GM23338 (cell line): ENCODE data around the gene DENND4A. TPM values are rescaled to one million over a fixed set of nuclear protein-coding genes. Genes with fewer than 3 reads are reported as not detected.
A peak's percentile ranks its signal among the peaks of the same experiment; 100 is the strongest.

Source experiments
- ATAC-seq: fragments of 200-7000 bp; cut with Tn5 transposase; 3 replicates; pipeline ENCODE4 v1.9.1; 2020
- DNase-seq: peaks from one replicate; pipeline ENCODE4 v3.0.0-alpha.2; 2015; ENCODE audit warnings: low spot score
- H2AFZ ChIP-seq: fragments of 200-600 bp; sonication (generic); 2 replicates; pipeline ENCODE4 v1.8.0; 2016; ENCODE audit warnings: antibody characterized with exemption, mild to moderate bottlenecking, moderate library complexity
- H3F3A ChIP-seq: fragments of 200-600 bp; sonication (generic); replicated peaks from 2 replicates; pipeline ENCODE4 v1.8.0; 2017; ENCODE audit warnings: antibody characterized with exemption, mixed run types, low read depth
- H3K27ac ChIP-seq: fragments of 200-600 bp; sonication (generic); 2 replicates; pipeline ENCODE4 v1.6.1; 2016; ENCODE audit warnings: low read depth
- H3K27me3 ChIP-seq: fragments of 200-600 bp; sonication (generic); 2 replicates; pipeline ENCODE4 v1.8.0; 2016; ENCODE audit warnings: mild to moderate bottlenecking, mixed run types, moderate library complexity; ENCODE audit not compliant: insufficient read depth
- H3K36me3 ChIP-seq: fragments of 200-600 bp; sonication (generic); 2 replicates; pipeline ENCODE4 v1.8.0; 2016; ENCODE audit warnings: mild to moderate bottlenecking; ENCODE audit not compliant: insufficient read depth
- H3K4me1 ChIP-seq: fragments of 200-600 bp; sonication (generic); 2 replicates; pipeline ENCODE4 v1.8.0; 2016; ENCODE audit warnings: mild to moderate bottlenecking, moderate library complexity; ENCODE audit not compliant: insufficient read depth
- H3K4me2 ChIP-seq: fragments of 200-600 bp; sonication (generic); 2 replicates; pipeline ENCODE4 v1.7.1; 2017; ENCODE audit warnings: mixed run types
- H3K4me3 ChIP-seq: fragments of 200-600 bp; sonication (generic); 2 replicates; pipeline ENCODE4 v1.6.1; 2016; ENCODE audit warnings: mixed run types
- H3K79me2 ChIP-seq: fragments of 200-600 bp; sonication (generic); replicated peaks from 2 replicates; pipeline ENCODE4 v1.8.0; 2017; ENCODE audit warnings: mild to moderate bottlenecking; ENCODE audit not compliant: insufficient read depth
- H3K9me2 ChIP-seq: fragments of 200-600 bp; sonication (generic); 2 replicates; pipeline ENCODE4 v1.8.0; 2017; ENCODE audit not compliant: insufficient read depth
- H4K20me1 ChIP-seq: fragments of 200-600 bp; sonication (generic); replicated peaks from 2 replicates; pipeline ENCODE4 v1.8.0; 2017; ENCODE audit warnings: mild to moderate bottlenecking; ENCODE audit not compliant: insufficient read depth
- H3K27ac Mint-ChIP-seq: 2 replicates; pipeline ENCODE4 v1.8.0; 2020; ENCODE audit warnings: inconsistent platforms, mild to moderate bottlenecking, moderate library complexity, mixed read lengths
- H3K27me3 Mint-ChIP-seq: 3 replicates; pipeline ENCODE4 v1.8.0; 2022; ENCODE audit warnings: low read depth, mild to moderate bottlenecking, moderate library complexity, mixed read lengths, inconsistent platforms; ENCODE audit not compliant: insufficient read depth, poor library complexity
- H3K36me3 Mint-ChIP-seq: 3 replicates; pipeline ENCODE4 v1.8.0; 2021; ENCODE audit warnings: low read depth, mild to moderate bottlenecking, inconsistent platforms, moderate library complexity, mixed read lengths
- H3K4me1 Mint-ChIP-seq: 3 replicates; pipeline ENCODE4 v1.8.0; 2020; ENCODE audit warnings: mild to moderate bottlenecking, inconsistent platforms, mixed read lengths
- H3K4me3 Mint-ChIP-seq: 3 replicates; pipeline ENCODE4 v1.8.0; 2021; ENCODE audit warnings: moderate library complexity, mild to moderate bottlenecking, inconsistent platforms, mixed read lengths
- H3K9me3 Mint-ChIP-seq: 3 replicates; pipeline ENCODE4 v1.8.0; 2020; ENCODE audit warnings: moderate library complexity, mild to moderate bottlenecking, inconsistent platforms, mixed read lengths
- CREB1 ChIP-seq: fragments of 250-450 bp; sonication (Bioruptor Pico); IDR thresholded peaks from 2 replicates; pipeline ENCODE4 v1.5.0; 2020; ENCODE audit warnings: low read depth, mild to moderate bottlenecking, moderate library complexity
- CTCF ChIP-seq, 2 experiments: fragments of 200-600 bp in 1 of 2; sonication (generic) in 1 of 2; conservative IDR thresholded peaks; 2 replicates each; pipeline versions ENCODE4 v1.5.1 to v1.6.1; 2016 to 2017; ENCODE audit warnings: antibody characterized with exemption in 2 of 2, low read depth in 2 of 2, mild to moderate bottlenecking in 2 of 2, moderate library complexity in 1 of 2
- EZH2 ChIP-seq: fragments of 200-600 bp; sonication (generic); IDR thresholded peaks from one replicate; pipeline ENCODE4 v1.8.0; 2017; ENCODE audit warnings: antibody characterized with exemption, mild to moderate bottlenecking, low read depth; ENCODE audit not compliant: unreplicated experiment
- EZH2phosphoT487 ChIP-seq: fragments of 200-600 bp; sonication (generic); IDR thresholded peaks from one replicate; pipeline ENCODE4 v1.8.1; 2018; ENCODE audit warnings: antibody characterized with exemption; ENCODE audit not compliant: unreplicated experiment
- JUNB ChIP-seq: IDR thresholded peaks from one replicate; pipeline ENCODE4 v1.6.1; 2016; ENCODE audit warnings: antibody characterized with exemption; ENCODE audit not compliant: unreplicated experiment
- NANOG ChIP-seq: IDR thresholded peaks from 2 replicates; pipeline ENCODE4 v1.6.1; 2016; ENCODE audit warnings: antibody characterized with exemption, borderline replicate concordance
- POLR2AphosphoS5 ChIP-seq: IDR thresholded peaks from 2 replicates; pipeline ENCODE4 v1.6.1; 2016; ENCODE audit warnings: antibody characterized with exemption, low read depth
- STAT1 ChIP-seq: IDR thresholded peaks from one replicate; pipeline ENCODE4 v1.6.1; 2016; ENCODE audit warnings: antibody characterized with exemption; ENCODE audit not compliant: unreplicated experiment
- ZNF114 ChIP-seq: fragments of 250-450 bp; sonication (Bioruptor Pico); IDR thresholded peaks from 2 replicates; pipeline ENCODE4 v1.5.0; 2020; ENCODE audit warnings: mild to moderate bottlenecking, moderate library complexity
- ZNF331 ChIP-seq: fragments of 250-450 bp; sonication (Bioruptor Pico); IDR thresholded peaks from 2 replicates; pipeline ENCODE4 v1.5.0; 2020; ENCODE audit warnings: low read depth, mild to moderate bottlenecking, moderate library complexity
- ZNF462 ChIP-seq: fragments of 250-450 bp; sonication (Bioruptor Pico); IDR thresholded peaks from 2 replicates; pipeline ENCODE4 v1.5.0; 2020; ENCODE audit warnings: mild to moderate bottlenecking, moderate library complexity
- polyA plus RNA-seq: library from polyadenylated mRNA; unstranded; fragments of >200 nt; fragmentation: Nextera tagmentation; extraction: Ambion mirVana; gene quantifications from 2 replicates; pipeline ENCODE4 v1.2.1, GENCODE V29; 2016
- total RNA-seq: library from RNA; depleted of rRNA; stranded (reverse); fragments of >200 nt; shearing (Covaris generic); gene quantifications from 2 replicates; pipeline ENCODE4 v1.2.3, GENCODE V29; 2014
- TF ChIP-seq, protein P1 (sequence below): IDR thresholded peaks from 2 replicates; pipeline ENCODE4 v1.6.1; 2016; ENCODE audit warnings: antibody characterized with exemption

The DENND4A gene
- total and polyA plus RNA-seq, 2 experiments from 2014 or later: 3.4 to 9.0 TPM

DNA sequence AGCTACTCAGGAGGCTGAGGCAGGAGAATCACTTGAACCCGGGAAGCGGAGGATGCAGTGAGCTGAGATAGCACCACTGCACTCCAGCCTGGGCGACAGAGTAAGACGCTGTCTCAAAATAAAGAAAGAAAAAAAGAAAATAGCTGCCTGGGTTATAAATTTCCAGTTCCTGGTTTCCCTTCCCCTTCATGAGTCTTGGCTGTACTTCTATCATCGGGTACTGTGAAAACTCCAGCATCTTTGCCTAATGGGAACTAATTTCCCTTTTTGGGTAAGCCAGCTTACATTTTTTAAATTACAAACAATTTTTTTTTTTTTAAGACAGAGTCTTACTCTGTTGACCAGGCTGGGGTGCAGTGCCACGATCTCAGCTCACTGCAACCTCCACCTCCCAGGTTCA lies 15.0 kb downstream of the DENND4A start:
- Histone ChIP-seq H3K79me2 (no peaks in the 10 kb centered on the region), H3K27ac (no peak overlapping the region), H2AFZ (no peak overlapping the region), H3K4me2 (no peak overlapping the region), H4K20me1 (no peaks in the 10 kb centered on the region), H3K9me2 (no peaks in the 10 kb centered on the region), H3F3A (no peaks in the 10 kb centered on the region), H3K36me3 (no peaks in the 10 kb centered on the region), H3K4me1 (peaks cover under 1% of the 10 kb centered on the region; the same call in 1 of the 2 replicates), H3K27me3 (no peaks in the 10 kb centered on the region), H3K4me3 (no peak overlapping the region)
- Mint-ChIP-seq H3K36me3 (no peaks in the 10 kb centered on the region), H3K9me3 (no peaks in the 10 kb centered on the region), H3K27me3 (no peaks in the 10 kb centered on the region), H3K4me1 (peaks cover 2% of the 10 kb centered on the region; the same call in 2 of the 3 replicates), H3K4me3 (no peak overlapping the region), H3K27ac (no peak overlapping the region)
- DNase-seq (no peak), ATAC-seq (no peak)
- TF ChIP-seq JUNB (no peak), ZNF331 (no peak)

DNA sequence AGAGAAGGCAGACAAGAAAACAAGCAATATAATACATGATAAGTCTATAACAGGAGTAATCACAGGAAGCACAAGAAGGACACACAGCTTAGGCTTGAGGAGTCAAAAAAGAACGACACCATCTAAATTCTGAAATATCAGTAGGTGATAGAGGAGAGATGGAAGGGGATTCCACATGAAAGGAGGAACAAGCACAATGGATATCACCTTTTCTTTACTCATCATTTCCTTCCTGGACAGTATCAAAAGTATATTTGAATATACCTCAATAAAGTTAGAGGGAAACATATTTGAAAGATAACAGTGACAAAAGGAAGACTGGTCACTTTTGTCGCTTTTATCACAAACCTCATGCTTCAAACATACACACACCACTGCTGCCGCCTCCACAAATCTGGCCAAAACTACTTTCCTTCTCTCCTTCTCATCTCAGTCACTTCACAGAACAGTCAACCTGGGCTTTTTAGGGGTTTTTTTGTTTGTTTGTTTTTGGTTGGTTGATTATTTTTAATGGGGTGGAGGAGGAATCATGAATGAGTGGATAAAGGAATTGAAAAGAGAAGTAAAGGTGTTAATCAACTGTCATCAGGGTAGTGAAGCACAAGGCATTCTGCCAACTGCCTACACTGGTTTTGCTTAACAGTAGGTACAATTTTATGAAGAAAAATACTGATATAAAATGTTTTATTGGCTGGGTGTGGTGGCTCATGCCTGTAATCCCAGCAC lies 18.5 kb downstream of the DENND4A start:
- H3K36me3 Mint-ChIP-seq: no peaks in the 10 kb centered on the region
- no peaks in the 10 kb centered on the region for H3F3A ChIP-seq
- H3K27ac ChIP-seq: peak overlapping the region; percentile 40; the same call in 1 of the 2 replicates
- no peaks in the 10 kb centered on the region for H3K9me2 ChIP-seq
- DNase-seq (no peak), ATAC-seq (no peak)
- no peak overlapping the region for H3K27ac Mint-ChIP-seq
- peaks cover 27% of the 10 kb centered on the region; the same call in 2 of the 3 replicates for H3K4me1 Mint-ChIP-seq
- no peaks in the 10 kb centered on the region for H4K20me1 ChIP-seq
- H2AFZ ChIP-seq: no peak overlapping the region; the same call in 1 of the 2 replicates
- H3K4me3 ChIP-seq: no peak overlapping the region
- peaks cover 32% of the 10 kb centered on the region for H3K4me1 ChIP-seq
- no peak overlapping the region for H3K4me2 ChIP-seq
- peaks cover 2% of the 10 kb centered on the region for H3K27me3 Mint-ChIP-seq
- no peaks in the 10 kb centered on the region for H3K79me2 ChIP-seq
- H3K9me3 Mint-ChIP-seq: no peaks in the 10 kb centered on the region
- no peaks in the 10 kb centered on the region for H3K36me3 ChIP-seq
- H3K27me3 ChIP-seq: no peaks in the 10 kb centered on the region
- no peak overlapping the region for H3K4me3 Mint-ChIP-seq
- TF ChIP-seq JUNB (no peak), EZH2 (no peak), EZH2phosphoT487 (no peak), POLR2AphosphoS5 (no peak), ZNF331 (no peak), ZNF114 (CRISPR knock-in tag) (no peak), STAT1 (no peak), NANOG (no peak), CTCF (conservative IDR thresholded peaks at IDR 0.05; ENCODE audit: low read depth in 2 of 2) (no peak), ZNF462 (CRISPR knock-in tag) (no peak), CREB1 (CRISPR knock-in tag) (no peak)
- TF ChIP-seq, protein P1, sequence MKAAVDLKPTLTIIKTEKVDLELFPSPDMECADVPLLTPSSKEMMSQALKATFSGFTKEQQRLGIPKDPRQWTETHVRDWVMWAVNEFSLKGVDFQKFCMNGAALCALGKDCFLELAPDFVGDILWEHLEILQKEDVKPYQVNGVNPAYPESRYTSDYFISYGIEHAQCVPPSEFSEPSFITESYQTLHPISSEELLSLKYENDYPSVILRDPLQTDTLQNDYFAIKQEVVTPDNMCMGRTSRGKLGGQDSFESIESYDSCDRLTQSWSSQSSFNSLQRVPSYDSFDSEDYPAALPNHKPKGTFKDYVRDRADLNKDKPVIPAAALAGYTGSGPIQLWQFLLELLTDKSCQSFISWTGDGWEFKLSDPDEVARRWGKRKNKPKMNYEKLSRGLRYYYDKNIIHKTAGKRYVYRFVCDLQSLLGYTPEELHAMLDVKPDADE: no peak
